Activated T-cell treated with anti-CD3 and anti-CD28 coated beads for 4 hours (primary cell): ENCODE results near the gene PLAC1.

ENCODE experiments used
- DNase-seq: peaks from one replicate; pipeline ENCODE4 v3.0.0-alpha.2; 2020

The PLAC1 gene

DNA sequence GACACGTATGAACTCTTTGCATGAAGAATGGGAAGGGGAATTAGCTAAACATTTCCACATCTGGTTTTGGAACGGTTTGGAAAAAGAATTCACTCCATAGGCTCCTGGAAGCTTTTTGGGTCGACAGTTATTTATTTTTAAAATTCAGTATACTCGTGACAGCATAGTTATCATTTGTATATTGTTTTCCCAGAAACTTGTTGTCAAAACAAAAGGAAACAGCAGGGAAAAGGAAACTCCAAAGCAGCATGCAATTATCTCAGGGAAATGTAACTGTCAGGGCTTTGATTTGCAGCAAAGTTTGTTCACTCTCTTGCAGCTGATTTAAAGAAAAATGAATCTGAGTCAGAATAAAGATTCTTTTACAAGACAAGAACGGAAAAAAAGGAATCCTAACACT lies 86.5 kb downstream of the PLAC1 start:
- no peak for DNase-seq

DNA sequence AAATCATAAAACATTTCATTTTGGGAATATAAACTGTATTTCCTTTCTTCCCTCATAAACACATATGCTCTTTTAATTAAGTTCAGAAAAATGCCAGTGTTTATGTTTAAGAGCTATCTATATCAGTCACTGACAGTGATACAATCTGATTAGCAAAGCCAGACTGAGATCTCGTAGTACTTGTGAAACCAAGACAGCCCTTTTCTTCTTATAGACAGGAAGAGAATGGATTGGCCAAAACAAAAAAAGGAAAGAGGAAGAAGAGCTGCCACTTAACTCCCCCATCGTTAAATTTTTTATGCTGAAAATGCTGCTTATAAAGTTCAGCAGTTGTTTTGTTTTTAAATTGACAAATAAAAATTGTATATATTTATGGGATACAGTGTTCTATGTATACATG lies 87.4 kb downstream of the PLAC1 start:
- no peak for DNase-seq

GRCh38 chrX:134570509-134570846 lies 87.8 kb downstream of the PLAC1 start:
- DNase-seq = no peak

GRCh38 chrX:134569306-134569705 lies 89.0 kb downstream of the PLAC1 start:
- DNase-seq = no peak

- DNase-seq = no peak
These were observed 89.8 kb downstream of the PLAC1 start for GRCh38 chrX:134568285-134569016.

DNA sequence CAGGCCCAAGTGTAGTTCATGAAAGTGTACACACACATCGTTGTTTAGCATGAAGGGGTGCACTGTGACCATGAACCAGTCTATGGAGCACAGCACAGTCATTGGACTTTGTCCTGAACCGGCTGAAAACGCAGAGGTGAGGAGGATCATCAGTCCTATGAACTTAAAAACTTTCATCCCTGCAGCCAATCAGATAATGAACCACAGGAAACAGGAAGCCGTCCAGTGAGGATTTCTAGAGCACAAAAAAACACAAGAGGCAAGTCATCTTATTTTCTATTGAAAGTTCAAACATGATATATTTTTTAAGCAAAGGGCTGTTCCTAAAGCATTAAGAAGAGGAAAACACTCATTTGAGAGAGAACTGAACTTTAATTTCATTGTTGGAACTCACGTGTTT lies 91.8 kb downstream of the PLAC1 start:
- DNase-seq = no peak

DNA sequence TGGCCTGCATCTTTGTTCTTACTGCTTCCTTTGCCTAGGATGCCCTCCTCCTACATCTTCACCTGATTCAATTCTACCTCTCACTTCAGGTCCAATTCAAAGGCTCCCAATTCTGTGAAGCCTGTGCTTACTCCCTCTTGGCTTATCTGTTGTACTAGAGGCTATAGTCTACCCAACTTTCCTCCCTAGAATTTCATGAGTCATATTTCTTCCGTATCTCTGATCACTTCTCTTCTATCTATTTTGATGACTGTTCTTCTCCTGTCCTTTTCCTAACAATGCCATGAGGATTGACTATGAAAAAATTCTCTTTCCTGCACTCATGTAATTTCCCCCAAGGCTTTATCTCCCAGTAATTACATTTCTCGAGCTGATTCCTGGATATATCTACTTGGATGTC lies 96.3 kb downstream of the PLAC1 start:
- no peak for DNase-seq

DNA sequence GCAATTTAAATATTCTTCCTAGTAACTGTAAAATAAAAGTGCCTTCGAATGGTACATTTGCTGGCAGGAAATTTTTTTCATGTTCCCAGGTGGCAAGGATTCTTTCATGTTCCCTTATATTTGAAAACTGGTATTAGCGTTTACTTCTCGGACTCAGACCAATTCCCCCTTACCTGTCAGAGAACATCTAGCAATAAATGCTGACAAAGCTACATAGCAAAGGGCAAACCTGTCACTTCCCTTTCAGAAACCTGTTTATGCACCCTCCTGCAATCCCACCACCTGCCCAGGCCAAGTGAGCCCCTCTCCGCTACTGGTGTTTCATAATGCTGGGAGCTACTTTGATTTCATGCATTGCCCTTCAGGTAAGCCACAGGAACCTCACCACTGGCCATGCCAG lies 100.1 kb downstream of the PLAC1 start:
- no peak for DNase-seq

DNA sequence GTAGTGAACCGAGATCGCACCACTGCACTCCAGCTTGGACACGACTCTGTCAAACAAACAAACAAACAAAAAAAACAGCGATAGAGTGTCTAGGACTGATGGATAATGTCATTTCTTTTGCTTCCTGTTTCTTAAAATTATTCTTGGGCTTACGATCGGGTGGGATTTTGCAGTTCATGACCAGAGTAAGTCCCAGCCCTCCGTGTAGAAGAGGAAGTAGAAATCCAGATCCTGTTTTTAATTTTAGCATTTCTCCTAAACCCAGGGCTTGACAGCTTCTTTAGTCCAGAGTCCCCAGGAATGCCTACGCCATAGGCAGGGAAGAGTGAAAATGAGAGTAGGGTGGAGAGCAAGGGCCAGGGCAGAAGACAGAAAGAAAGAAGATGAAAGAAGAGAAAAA lies 104.0 kb downstream of the PLAC1 start:
- no peak for DNase-seq

- no peak for DNase-seq
These were observed 105.9 kb downstream of the PLAC1 start for GRCh38 chrX:134552351-134552750.

- no peak for DNase-seq
These were observed 106.8 kb downstream of the PLAC1 start for GRCh38 chrX:134551376-134552048.

DNA sequence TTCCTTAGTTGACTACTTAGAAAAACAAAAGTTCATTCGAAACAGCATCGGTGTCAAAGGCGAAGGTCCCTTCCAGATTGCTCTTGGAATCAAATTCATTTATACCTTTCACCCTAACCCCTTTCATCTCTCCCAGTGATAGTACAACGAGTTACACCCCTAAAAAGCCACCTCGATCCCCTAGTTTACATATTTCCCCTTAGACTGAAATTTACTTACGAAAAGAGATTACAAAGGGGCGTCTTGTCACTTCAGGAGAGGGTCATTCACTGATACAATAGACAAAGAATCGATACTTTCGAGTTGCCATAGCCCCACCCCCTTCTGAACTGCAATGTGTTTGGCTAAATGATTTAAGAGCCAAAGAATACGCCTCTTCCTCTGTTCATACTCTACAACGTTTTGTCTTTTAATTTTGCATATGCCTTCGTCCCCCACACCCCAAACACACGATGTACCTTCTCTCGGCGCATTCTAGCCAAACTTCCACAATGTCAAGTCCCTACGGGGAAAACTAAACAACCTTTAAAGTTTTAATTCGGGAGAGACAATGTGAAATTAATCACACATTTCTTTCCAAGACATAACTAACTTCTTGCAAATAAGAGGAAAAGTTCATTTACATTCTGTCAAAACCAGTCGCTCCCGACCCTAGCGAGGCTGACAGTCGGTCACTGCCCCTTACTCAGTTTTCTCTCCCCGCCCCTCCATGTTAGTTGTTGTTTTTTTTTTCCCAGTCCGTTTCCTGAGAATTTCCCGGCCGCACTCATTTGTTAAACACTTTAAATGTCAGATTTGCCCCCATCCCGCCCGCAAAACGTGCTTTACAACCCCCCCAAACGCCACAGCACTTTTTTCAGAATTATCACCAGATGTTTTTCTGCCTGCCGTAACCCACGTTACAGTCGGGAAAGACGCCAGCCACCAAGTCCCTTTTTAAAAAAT lies 109.7 kb downstream of the PLAC1 start:
- DNase-seq = no peak

- no peak for DNase-seq
These were observed 111.1 kb downstream of the PLAC1 start for GRCh38 chrX:134547047-134547679.

DNA sequence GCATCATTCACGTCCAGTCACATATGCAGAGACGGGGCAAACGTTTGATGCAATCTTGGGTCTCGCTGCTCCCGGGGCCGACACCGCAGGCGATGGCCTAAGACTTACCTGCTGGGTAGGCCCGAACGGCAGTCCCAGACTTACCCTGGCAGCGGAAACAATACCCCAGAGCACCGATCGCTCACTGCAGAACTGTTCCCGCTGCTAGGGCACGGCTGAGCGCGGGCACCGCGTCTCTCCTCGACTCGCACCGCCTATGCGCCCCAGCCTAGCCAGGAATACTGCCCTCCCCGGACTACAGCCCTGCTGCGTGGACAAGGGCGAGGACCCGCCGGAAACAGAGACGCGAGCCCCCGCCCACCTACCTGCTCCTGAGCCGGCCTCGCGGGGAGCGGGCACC lies 112.1 kb downstream of the PLAC1 start:
- DNase-seq = no peak

- DNase-seq = no peak
These were observed 112.8 kb downstream of the PLAC1 start for GRCh38 chrX:134545510-134545909.

GRCh38 chrX:134544513-134545151 lies 113.6 kb downstream of the PLAC1 start:
- DNase-seq = no peak

DNA sequence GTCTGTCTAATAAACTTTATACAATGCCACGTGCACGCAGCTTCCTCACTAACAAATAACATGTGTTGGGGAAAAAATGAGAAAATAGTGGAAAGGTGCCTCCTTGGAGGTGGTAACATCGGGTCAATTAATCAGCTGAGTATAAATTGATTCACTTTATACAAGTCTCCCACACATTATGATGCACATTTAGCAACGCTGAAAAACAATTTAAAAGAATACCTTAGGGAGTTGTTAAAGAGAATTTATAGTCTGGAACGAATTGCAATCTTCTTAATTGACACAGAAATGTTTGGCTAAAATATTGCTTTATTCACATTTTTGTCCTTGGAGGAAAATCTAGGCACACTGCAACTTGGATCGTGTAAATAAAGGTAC lies 114.1 kb downstream of the PLAC1 start:
- DNase-seq = no peak

DNA sequence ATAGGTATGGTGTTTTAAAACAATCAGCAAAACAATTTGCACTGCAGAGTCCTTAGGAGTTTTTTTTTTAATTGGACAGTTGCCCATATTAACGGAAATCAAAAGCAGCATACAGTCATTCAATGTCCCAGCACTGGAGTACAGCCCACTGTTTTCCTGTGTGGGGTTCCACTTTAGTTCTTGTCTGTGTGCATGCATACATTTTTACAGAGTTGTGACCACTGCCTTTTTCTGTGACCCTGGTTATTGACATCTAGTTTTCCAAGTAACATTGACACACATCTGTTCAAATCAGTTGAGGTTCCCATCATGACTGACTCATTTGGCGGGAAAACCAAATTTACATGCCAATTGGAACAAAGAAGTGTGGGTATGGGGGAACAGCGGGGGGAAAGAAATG lies 115.0 kb downstream of the PLAC1 start:
- no peak for DNase-seq

GRCh38 chrX:134542485-134542884 lies 115.8 kb downstream of the PLAC1 start:
- DNase-seq = no peak

GRCh38 chrX:134541906-134542305 lies 116.4 kb downstream of the PLAC1 start:
- DNase-seq = no peak

DNA sequence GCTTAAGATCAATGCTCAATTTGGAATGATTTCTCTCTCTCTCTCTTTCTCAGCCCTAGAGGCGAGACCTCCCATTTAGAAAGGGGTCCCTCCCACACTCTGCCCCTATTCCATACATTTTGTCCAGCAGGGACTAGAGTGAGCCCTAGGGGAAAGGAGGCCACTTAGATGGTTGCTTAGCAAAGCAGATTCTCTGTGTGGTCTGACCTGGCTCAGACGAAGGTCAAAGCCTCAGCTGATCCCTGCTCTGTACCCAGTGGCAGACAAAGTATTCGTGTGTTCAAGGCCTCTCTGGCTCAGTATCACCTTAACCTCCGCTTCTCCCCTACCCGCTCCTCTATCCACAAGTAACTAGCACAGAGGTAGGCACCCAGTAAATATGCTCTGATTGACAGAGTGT lies 120.0 kb downstream of the PLAC1 start:
- DNase-seq = no peak

DNA sequence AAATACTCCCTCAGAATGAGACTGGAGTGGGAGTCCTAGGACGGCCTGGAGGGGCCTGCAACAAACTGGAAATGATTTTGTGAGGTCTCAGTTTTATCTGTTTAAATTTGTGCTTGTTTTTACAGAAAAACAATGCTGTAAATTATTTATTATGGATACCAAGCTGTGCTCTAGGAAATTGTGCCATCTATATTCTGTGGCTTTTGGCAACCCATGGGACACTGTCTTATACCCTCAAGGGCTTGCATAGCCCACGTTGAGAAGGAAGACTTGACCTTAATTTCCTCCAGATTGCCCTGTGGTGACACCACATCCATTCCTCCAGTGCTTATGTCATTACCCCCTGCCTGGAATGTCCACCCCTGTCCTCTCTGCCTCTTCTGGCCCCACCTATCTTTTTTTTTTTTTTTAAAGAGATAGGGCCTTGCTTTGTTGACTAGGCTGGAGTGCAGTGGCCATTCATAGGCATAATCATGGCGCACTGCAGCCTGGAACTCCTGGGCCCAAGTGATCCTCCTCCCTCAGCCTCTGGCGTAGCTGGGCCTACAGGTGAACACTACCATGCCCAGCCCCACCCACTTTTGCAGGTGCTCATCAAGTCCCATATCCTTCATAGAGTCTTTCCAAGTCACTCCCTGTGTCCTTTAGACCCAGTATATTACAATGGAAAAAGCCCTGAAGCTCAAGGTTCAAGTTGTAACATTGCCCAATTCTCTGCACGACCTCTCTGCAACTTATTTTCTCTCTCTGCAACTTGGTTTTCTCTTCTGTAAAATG lies 120.9 kb downstream of the PLAC1 start:
- no peak for DNase-seq
